Coronary artery (tissue), 2 donors: ENCODE data around the gene MYO1D.

ENCODE experiments used
- DNase-seq: peaks from one replicate; pipeline ENCODE4 v3.0.0-alpha.2; 2017; ENCODE audit warnings: low spot score
- H3K27ac ChIP-seq, 2 donors: fragments of 200-600 bp; sonication (generic); one replicate each; pipeline ENCODE4 v1.5.1; 2016 to 2019
- H3K4me3 ChIP-seq: fragments of 200-600 bp; sonication (generic); 2 replicates; pipeline ENCODE4 v1.5.1; 2016; ENCODE audit warnings: mild to moderate bottlenecking, moderate library complexity
- TF ChIP-seq, protein P1 (sequence below): fragments of 200-600 bp; sonication (generic); IDR thresholded peaks from one replicate; pipeline ENCODE4 v1.5.1; 2019; ENCODE audit warnings: antibody characterized with exemption

MYO1D gene

GRCh38 chr17:32519228-32520103 is 357.5 kb downstream of the MYO1D start:
- DNase-seq, result no peak
- TF ChIP-seq, protein P1, sequence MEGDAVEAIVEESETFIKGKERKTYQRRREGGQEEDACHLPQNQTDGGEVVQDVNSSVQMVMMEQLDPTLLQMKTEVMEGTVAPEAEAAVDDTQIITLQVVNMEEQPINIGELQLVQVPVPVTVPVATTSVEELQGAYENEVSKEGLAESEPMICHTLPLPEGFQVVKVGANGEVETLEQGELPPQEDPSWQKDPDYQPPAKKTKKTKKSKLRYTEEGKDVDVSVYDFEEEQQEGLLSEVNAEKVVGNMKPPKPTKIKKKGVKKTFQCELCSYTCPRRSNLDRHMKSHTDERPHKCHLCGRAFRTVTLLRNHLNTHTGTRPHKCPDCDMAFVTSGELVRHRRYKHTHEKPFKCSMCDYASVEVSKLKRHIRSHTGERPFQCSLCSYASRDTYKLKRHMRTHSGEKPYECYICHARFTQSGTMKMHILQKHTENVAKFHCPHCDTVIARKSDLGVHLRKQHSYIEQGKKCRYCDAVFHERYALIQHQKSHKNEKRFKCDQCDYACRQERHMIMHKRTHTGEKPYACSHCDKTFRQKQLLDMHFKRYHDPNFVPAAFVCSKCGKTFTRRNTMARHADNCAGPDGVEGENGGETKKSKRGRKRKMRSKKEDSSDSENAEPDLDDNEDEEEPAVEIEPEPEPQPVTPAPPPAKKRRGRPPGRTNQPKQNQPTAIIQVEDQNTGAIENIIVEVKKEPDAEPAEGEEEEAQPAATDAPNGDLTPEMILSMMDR, result no peak
- peak overlapping the region; percentile 71 for H3K4me3 ChIP-seq
- H3K27ac ChIP-seq, result peak overlapping the region in 1 of 2 donors; percentile 26

DNA sequence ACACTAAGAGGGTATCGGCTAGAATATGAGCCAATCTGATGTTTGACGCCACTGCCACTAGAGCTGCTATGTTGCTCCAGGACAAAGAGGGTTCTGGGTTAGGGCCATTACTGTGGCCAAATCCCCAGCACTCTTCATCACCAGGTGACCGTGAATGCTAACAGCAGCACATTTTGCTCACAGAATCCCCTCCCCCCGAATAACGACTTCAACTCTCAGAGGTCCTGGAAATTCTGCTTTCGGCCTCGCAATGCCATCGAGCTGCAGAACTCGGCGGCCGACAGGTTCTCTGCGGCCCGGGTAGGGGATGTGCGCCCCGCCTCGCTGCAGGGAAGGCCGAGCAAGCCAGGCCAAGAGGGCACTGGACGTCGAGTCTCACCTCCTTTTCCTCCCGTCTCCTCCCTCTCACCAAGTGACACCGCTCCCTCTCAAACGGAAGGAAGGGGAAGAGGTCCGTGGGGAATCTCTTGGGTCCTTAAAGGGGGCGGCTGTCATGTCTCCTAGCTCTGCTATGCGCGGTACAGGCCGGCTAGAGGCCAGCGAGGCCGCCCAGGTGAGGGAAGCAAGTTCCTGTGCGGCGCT is 358.2 kb downstream of the MYO1D start:
- Histone ChIP-seq H3K27ac (peak overlapping the region in 1 of 2 donors; percentile 26), H3K4me3 (peak overlapping the region; percentile 71)
- TF ChIP-seq, protein P1, result no peak
- DNase-seq, result no peak

DNA sequence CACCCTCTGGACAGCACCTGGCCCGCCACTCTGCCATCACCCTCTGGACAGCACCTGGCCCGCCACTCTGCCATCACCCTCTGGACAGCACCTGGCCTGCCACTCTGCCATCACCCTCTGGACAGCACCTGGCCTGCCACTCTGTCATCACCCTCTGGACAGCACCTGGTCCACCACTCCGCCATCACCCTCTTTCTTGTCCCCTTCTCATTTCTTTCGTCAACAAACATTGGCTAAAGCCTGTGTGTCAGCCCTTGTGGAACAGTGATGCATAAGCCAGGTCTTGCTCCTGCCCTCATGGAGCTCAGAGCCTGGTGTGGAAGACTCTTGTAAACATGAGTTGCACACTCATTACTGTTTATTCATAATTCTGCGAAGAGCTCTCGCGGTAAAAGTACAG is 358.9 kb downstream of the MYO1D start:
- no peak overlapping the region for H3K27ac ChIP-seq
- DNase-seq, result no peak
- TF ChIP-seq, protein P1, result no peak
- no peak overlapping the region for H3K4me3 ChIP-seq

GRCh38 chr17:32516940-32517701 is 359.8 kb downstream of the MYO1D start:
- H3K27ac ChIP-seq, result no peak overlapping the region
- no peak overlapping the region for H3K4me3 ChIP-seq
- TF ChIP-seq, protein P1, result no peak
- no peak for DNase-seq

DNA sequence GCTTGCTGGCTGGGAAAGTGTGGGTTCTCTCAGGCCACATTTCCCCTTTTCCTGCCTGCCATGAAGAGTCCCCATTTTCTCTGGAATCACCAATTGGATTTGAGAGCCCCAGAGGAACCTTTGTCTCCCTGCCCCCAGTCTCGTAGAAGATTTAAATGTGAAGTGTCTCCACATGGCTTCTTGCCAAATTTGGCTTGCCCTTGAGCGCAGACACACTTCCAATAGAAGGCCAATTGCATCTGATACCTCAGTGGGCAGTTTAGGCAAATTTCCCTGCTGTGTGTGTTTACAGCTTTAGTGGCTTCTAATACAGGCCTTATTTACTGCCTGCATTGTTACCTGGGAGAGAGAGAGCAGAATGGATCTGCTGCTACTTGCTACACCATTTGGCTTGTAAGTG is 360.5 kb downstream of the MYO1D start:
- no peak for DNase-seq
- Histone ChIP-seq H3K4me3 (no peak overlapping the region), H3K27ac (no peak overlapping the region)
- TF ChIP-seq, protein P1, result no peak

- no peak for DNase-seq
- no peak overlapping the region for H3K4me3 ChIP-seq
- TF ChIP-seq, protein P1, result no peak
- no peak overlapping the region for H3K27ac ChIP-seq
These were observed 361.1 kb downstream of the MYO1D start for GRCh38 chr17:32515677-32516383.
